ENCODE data around the gene IRF7. TPM values are rescaled to one million over a fixed set of nuclear protein-coding genes. Genes with fewer than 3 reads are reported as not detected.
A peak's percentile ranks its signal among the peaks of the same experiment; 100 is the strongest.

IRF7 gene
- total RNA-seq, 1 experiment from 2014 or later = 15.2 TPM

DNA sequence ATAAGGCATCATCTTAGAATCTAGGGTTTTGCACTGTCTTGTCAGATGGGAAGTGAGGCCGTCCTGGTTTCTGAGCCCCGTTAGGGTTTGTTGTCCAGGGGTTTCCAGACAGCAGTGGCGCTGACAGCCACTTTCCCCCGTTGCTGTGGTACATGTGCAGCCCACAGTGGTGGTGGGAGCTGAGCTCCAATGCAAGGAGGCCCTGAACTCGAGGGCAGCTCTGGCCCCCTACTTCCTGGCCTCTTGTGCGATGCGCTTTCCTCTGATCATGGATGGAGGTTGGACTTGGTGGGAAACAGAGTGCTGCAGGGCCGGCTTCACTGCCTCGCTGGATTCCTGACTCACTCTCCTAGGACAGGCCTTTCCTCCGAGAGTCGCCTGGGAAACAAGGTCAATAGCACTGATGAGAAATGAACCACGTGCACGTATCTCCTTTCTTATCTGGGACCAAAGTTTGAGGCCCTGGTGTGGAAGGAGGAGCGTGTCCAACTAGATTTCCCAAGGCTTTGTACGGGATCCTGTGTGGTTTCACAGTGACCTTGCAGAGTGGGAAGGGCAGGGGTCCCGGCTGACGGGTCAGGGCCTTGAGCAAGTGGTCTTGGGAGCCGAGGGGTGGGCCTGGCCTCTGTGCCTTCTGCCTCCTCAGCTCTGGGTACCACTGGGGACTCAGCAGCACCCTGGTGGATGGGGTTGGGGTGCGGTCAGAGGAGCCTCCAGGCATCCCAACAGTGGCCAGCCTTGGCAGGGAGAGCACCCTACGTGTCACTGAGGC is 35.7 kb downstream of the IRF7 start:
- CTCF ChIA-PET = no interaction called here
- peaks cover 12 to 23% of the 10 kb centered on the region in 2 experiments for H3K4me1 ChIP-seq (ENCODE audit: control insufficient read depth in 1 of 2, insufficient read depth in 2 of 2, low read length in 2 of 2)
- H4K20me1 ChIP-seq (ENCODE audit: insufficient read depth) = no peaks in the 10 kb centered on the region; the same call in 1 of the 2 replicates
- RAD21 ChIA-PET (ENCODE audit: low non-redundant PET in 1 of 2, low total read pairs in 2 of 2, uncharacterized antibody in 2 of 2, unreplicated experiment in 2 of 2) = no interaction called here
- no peak overlapping the region for H3K4me2 ChIP-seq (ENCODE audit: low read length)
- peaks cover 81% of the 10 kb centered on the region for H3K79me2 ChIP-seq (ENCODE audit: insufficient read depth, low read length)
- no peak overlapping the region for H2AFZ ChIP-seq (ENCODE audit: low read depth, low read length, poor library complexity, severe bottlenecking)
- TSS peak; percentile 1 for BruUV-seq (replicated peaks)
- TF ChIP-seq SIN3A (IDR thresholded peaks at IDR 0.05; ENCODE audit: low read depth) (no peak), CBX3 (IDR thresholded peaks at IDR 0.05; ENCODE audit: low read depth) (no peak), FOSL1 (IDR thresholded peaks at IDR 0.05; ENCODE audit: low read depth) (no peak), POLR2A (IDR thresholded peaks at IDR 0.05; ENCODE audit: borderline replicate concordance, extremely low read depth, insufficient read depth, insufficient read length) (no peak), RAD21 (IDR thresholded peaks at IDR 0.05; ENCODE audit: low read depth) (no peak), EGR1 (IDR thresholded peaks at IDR 0.05; ENCODE audit: low read depth) (no peak), SP1 (IDR thresholded peaks at IDR 0.05; ENCODE audit: low read depth) (no peak), SRF (IDR thresholded peaks at IDR 0.05; ENCODE audit: low read depth) (no peak)
- TF ChIP-seq, protein P1, sequence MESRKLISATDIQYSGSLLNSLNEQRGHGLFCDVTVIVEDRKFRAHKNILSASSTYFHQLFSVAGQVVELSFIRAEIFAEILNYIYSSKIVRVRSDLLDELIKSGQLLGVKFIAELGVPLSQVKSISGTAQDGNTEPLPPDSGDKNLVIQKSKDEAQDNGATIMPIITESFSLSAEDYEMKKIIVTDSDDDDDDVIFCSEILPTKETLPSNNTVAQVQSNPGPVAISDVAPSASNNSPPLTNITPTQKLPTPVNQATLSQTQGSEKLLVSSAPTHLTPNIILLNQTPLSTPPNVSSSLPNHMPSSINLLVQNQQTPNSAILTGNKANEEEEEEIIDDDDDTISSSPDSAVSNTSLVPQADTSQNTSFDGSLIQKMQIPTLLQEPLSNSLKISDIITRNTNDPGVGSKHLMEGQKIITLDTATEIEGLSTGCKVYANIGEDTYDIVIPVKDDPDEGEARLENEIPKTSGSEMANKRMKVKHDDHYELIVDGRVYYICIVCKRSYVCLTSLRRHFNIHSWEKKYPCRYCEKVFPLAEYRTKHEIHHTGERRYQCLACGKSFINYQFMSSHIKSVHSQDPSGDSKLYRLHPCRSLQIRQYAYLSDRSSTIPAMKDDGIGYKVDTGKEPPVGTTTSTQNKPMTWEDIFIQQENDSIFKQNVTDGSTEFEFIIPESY (IDR thresholded peaks at IDR 0.05; ENCODE audit: extremely low read depth, insufficient replicate concordance, low read length) = no peak
- TF ChIP-seq, protein P2, sequence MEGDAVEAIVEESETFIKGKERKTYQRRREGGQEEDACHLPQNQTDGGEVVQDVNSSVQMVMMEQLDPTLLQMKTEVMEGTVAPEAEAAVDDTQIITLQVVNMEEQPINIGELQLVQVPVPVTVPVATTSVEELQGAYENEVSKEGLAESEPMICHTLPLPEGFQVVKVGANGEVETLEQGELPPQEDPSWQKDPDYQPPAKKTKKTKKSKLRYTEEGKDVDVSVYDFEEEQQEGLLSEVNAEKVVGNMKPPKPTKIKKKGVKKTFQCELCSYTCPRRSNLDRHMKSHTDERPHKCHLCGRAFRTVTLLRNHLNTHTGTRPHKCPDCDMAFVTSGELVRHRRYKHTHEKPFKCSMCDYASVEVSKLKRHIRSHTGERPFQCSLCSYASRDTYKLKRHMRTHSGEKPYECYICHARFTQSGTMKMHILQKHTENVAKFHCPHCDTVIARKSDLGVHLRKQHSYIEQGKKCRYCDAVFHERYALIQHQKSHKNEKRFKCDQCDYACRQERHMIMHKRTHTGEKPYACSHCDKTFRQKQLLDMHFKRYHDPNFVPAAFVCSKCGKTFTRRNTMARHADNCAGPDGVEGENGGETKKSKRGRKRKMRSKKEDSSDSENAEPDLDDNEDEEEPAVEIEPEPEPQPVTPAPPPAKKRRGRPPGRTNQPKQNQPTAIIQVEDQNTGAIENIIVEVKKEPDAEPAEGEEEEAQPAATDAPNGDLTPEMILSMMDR (IDR thresholded peaks at IDR 0.05 in 2 of 3, conservative IDR thresholded peaks at IDR 0.05 in 1 of 3; ENCODE audit: borderline replicate concordance in 1 of 3, insufficient read depth in 1 of 3, low read depth in 2 of 3, low read length in 2 of 3) = no peak
- TF ChIP-seq, protein P3, sequence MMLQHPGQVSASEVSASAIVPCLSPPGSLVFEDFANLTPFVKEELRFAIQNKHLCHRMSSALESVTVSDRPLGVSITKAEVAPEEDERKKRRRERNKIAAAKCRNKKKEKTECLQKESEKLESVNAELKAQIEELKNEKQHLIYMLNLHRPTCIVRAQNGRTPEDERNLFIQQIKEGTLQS (IDR thresholded peaks at IDR 0.05) = no peak
- H3K4me3 ChIP-seq (replicated peaks in 1 of 2; ENCODE audit: low read depth in 1 of 2, low read length in 2 of 2) = no peak overlapping the region
- ATAC-seq (no peak), DNase-seq (ENCODE audit: low read depth, low spot score) (no peak)
- no peaks in the 10 kb centered on the region for H3K9me2 ChIP-seq (ENCODE audit: insufficient read depth)
- H3K9me3 ChIP-seq (ENCODE audit: control insufficient read depth in 1 of 2, insufficient read depth in 1 of 2, low read depth in 1 of 2, low read length in 2 of 2) = no peaks in the 10 kb centered on the region
- POLR2A ChIA-PET = no interaction called here
- H3K36me3 ChIP-seq (ENCODE audit: control insufficient read depth in 1 of 2, insufficient read depth in 2 of 2, low read length in 2 of 2) = peaks cover 19 to 29% of the 10 kb centered on the region in 2 experiments; a peak in 3 of 4 replicates
- no peaks in the 10 kb centered on the region for H3K27me3 ChIP-seq (ENCODE audit: insufficient read depth, low read length)
- intact Hi-C loops (cut with micrococcal nuclease) = no loop called here
- H3K9ac ChIP-seq (ENCODE audit: low read length) = no peak overlapping the region
- H3K27ac ChIP-seq (ENCODE audit: low read depth, low read length) = no peak overlapping the region
